Stimulated activated CD4-positive, alpha-beta T cell treated with anti-CD3 and anti-CD28 coated beads, Interleukin-1b, Interleukin-23, amount 100 ng/mL, for 1 hour (primary cell): ENCODE data around the gene PLEKHN1.

Experiments
- DNase-seq, 2 donors: peaks; one replicate each; pipeline ENCODE4 v3.0.0-alpha.2; 2020; ENCODE audit warnings: low read depth in 2 of 2

The PLEKHN1 gene

DNA sequence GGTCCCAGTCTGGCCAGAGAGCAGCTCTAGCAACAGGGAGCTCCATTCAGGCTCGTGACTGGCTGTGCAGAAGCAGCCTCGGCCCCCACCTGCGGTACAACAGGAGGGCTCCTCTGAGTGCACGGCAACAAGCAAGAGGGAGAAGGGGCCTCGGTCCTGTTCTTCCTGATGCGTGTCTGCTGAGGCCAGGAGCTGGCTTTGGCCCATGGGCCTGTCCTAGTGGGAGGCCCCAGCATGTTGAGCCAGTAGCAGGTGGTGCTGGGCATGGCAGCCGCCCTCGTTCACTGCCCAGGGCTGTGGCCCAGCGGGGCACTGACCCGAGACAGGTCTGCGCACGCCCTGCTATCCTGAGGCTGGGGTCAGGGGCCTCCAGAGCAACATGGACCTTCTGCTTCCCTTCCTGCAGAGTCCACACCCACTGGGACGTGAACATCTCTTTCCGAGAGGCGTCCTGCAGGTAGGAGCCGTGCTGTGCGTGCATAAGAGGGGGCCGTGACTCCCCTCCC, 35.6 kb upstream of the PLEKHN1 start:
- DNase-seq = no peak

GRCh38 chr1:931380-932172, 34.7 kb upstream of the PLEKHN1 start:
- no peak for DNase-seq

DNA sequence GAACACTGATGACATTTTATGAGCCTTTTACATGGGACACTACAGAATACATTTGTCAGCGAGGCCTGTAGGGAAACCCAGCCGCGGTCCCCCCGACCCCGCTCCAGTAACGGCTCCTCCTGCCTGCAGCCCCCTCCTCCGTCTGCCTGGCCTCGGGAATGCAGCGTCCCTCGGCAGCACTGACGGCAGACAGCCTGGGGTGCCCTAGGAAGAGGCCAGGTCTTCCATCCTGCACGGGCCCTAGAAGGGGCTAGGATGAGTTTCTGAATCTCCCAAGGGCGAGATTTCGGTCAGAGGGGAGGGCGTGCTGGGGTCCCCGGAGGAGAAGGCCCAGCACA, 34.1 kb upstream of the PLEKHN1 start:
- no peak for DNase-seq

DNA sequence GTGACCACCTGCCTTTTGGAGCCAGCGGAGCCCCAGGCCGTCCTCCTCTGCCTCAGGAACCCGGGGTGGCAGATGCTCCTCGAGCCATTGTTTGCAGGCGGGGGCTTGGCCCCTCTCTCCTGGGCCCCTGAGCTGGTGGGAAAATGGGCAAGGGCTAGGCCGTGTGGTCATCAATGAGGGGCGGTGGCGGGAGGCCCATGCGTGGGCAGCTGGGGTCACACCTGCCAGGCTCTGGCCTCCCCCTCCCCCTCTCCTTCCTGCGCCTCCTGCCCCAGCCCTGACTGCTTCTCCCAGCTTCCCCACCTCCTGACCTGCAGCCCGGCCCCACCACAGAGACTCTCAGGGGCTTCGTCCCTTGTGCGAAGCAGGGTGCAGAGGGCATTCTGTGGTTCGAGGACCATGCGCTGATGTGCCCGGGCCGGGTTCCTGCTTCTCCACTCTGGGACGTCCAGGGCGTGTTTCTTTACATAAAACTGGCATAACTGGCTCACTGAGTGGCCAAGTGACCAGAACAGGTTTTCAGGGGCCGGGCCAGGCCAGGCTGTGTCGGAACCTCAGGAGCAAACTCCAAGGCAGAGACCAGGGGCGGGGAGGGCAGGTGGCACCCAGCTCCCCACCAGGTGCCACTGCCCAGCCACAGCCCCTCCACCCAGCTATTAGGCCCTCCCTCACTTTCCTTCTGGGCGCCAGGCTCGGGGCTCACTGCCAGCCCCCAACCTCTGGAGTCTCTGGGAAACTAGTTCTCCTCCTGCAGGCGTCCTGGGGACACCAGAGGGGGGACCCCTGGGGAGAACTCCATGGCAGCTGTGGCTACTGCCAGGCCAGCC, 33.3 kb upstream of the PLEKHN1 start:
- DNase-seq = no peak

GRCh38 chr1:933603-933940, 32.7 kb upstream of the PLEKHN1 start:
- no peak for DNase-seq

- DNase-seq = no peak
Measured at GRCh38 chr1:934991-935750, 31.1 kb upstream of the PLEKHN1 start.

DNA sequence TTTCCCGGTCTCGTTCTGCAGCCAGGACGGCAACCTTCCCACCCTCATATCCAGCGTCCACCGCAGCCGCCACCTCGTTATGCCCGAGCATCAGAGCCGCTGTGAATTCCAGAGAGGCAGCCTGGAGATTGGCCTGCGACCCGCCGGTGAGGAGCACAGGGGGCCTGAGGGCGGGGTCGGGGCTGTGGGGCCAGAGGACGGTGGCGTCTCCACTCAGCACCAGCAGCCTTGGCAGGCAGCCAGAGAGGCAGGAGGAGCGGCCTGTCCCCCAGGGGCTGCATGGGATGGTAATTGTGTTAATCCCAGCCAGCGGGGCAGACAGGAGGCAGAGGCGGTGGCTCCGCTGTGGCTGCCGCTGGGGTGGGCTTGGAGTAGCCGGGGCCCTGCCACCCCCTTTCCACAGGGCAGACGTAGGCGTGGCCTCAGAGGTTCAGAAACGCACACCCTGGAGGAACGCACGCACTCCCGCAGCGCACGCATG, 30.5 kb upstream of the PLEKHN1 start:
- no peak for DNase-seq

DNA sequence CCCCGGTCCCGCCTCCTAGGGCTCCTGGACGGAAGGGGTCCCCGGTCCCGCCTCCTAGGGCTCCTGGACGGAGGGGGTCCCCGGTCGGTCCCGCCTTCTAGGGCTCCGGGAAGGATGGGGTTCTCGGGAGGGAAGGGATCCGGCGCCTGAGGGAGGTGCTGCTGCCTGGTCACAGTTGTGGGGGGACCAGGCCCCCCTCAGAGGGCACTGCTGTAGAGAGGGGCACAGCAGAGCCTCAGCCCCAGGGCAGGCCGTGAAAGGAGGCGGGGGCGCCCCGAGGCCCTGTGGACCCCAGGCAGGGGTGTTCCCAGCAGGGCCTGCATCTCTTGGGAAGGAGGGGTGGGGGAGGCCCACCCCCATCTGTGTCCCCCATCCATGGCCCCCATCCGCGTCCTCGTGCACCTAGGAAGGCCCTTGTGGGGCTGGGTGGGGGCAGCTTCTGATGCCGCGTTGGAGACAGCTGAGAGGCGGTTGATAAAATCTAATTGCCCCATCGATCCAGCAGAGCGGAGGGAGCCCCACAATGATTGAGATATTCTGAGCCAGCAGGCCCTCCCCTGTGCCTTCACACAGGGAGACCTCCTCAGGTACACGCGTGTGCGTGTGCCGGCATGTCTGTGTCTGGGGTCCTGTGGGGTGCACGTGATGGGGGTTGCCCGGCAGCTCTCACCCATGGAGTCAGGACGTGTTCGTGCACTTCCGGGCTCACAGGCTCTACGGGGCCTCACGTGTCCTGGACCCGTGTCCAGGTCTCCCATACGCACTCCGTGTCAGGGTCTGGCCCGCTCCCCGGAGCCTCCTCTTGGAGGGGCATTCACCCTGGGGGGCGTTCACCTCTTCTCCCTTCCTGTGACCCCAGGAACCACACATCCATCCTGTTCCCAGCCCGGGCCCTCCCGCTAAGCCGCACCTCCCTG, 29.7 kb upstream of the PLEKHN1 start:
- DNase-seq = no peak

GRCh38 chr1:937521-937920, 28.8 kb upstream of the PLEKHN1 start:
- no peak for DNase-seq

DNA sequence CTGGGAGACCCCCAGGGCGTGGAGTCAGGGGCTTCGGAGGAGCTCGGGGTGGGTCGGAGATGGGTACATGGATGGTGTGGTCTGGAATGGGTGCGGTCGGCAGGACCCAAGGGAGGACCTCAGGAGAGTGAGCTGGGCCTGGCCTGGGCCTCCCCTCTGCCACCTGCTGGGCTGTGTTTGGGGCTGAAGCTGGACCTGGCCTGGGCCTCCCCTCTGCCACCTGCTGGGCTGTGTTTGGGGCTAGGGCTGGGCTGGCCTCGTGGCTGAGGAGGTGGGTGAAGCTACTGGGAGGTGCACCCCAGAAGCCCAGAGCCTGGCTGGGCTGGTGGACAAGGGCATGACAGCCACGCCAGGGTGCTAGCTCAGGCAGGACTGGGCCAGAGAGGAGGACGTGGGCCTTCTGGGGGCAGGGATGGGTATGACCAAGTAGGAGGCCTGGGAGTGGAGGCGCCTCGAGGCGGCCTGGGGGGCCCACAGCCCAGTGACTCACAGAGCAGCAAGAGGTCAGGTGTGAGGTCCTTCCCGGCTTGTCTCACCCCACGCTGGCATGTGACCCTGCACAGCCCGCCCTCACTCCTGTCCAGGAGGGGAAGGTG, 28.1 kb upstream of the PLEKHN1 start:
- DNase-seq = no peak

- DNase-seq = no peak
Measured at GRCh38 chr1:938711-939489, 27.4 kb upstream of the PLEKHN1 start.

- no peak for DNase-seq
Measured at GRCh38 chr1:939511-940106, 26.7 kb upstream of the PLEKHN1 start.

DNA sequence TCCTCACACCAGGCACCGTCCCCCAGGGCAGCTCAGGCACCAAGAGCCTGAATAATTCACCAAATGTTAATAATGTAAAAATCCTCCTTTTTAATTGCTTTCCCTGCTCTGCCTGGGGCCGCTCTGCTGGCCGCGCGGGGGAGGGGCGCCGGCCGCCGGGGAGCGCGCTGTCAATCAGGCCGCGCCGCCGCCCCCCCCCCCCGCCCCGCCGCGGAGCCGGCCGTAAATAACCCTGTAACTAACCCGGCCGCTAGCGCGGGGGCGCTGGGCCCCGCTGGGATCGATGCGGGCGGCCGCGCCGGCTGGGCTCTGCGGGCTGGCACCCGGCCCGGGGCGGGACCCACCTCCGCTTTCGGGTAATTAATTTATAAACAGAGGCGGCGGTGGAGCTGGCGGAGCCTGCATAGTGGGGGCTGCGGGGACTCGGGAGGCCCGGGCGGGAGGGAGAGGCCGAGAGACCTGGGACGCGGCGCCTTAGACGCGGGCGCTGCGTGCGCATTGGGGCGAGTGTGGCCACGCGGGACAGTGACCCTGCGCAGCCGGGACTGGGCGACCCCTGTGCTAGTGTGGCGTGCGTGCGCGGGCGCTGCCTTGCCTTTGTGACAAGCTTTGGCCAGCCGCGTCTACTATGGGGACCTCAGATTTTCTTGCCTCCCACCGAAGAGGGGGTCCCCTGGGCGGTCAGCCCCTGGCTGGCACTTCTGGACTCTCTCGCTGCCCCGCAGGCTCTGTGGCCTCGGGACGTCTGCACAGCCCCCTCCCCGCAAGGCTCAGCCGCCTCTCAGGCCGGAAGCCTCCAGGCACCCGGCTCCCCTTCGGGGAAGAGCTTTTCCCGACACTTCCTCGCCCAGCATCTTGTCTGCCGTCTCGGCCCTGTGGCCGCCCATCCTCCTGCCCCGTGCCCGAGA, 25.9 kb upstream of the PLEKHN1 start:
- no peak for DNase-seq

DNA sequence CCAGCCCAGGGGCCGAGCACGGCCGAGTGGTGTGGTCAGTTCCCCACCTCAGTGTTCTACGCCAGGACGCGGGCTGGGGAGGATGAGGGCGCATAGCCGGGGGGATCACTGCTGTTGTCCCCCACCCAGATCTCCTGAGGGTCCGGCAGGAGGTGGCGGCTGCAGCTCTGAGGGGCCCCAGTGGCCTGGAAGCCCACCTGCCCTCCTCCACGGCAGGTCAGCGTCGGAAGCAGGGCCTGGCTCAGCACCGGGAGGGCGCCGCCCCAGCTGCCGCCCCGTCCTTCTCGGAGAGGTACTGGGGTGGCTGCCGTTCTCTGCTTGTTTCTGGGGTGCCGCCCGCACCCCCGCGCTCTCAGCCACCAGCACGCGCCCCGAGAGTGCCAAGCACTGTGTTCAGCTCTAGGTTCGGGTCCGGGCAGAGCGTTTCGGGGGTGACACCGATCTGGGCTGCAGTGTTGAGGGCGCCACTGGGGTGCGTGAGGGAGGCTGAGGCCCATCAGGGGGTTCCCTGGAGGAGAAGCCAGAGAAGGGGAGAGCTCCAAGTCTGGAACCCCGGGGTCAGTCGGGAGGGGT, 25.2 kb upstream of the PLEKHN1 start:
- DNase-seq = no peak

GRCh38 chr1:941588-942383, 24.5 kb upstream of the PLEKHN1 start:
- DNase-seq = no peak

DNA sequence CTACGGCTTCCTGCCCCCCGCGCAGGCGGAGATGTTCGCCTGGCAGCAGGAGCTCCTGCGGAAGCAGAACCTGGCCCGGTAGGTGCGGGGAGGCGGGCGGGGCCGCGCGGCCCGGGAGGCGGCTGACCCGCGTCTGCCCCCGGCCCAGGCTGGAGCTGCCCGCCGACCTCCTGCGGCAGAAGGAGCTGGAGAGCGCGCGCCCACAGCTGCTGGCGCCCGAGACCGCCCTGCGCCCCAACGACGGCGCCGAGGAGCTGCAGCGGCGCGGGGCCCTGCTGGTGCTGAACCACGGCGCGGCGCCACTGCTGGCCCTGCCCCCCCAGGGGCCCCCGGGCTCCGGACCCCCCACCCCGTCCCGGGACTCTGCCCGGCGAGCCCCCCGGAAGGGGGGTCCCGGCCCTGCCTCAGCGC, 23.9 kb upstream of the PLEKHN1 start:
- DNase-seq = no peak

GRCh38 chr1:942864-943533, 23.3 kb upstream of the PLEKHN1 start:
- no peak for DNase-seq
